K562 (cell line): ENCODE data around the gene DERL3. TPM values are rescaled to one million over a fixed set of nuclear protein-coding genes. Genes with fewer than 3 reads are reported as not detected.

Source experiments
- ATAC-seq: fragments of 200-7000 bp; cut with Tn5 transposase; 3 replicates; pipeline ENCODE4 v1.9.1; 2020; ENCODE audit warnings: moderate library complexity
- BruUV-seq: library from RNA; stranded (reverse); fragments of 400-500 nt; replicated peaks from 2 replicates; lab custom pipeline; 2021; lab: Mats Ljungman, UMichigan
- CTCF ChIA-PET: fragments of 300-600 bp; formaldehyde crosslinking; extraction: SDS; loops from one replicate; lab custom pipeline; 2021; ENCODE audit warnings: low intra/inter-chr PET ratio; lab: Yijun Ruan, JAX
- POLR2A ChIA-PET: fragments of 300-600, 350-650 bp; sonication (Branson Sonifier 250); formaldehyde crosslinking; extraction: SDS; loops from one replicate; lab custom pipeline; 2021; ENCODE audit warnings: antibody characterized with exemption, inconsistent platforms; lab: Yijun Ruan, JAX
- DNase-seq, 4 experiments: peaks; one replicate each; pipeline versions ENCODE4 v3.0.0 to v3.0.0-alpha.2; 2011 to 2018; ENCODE audit warnings: low spot score in 3 of 4, mixed read lengths in 3 of 4; ENCODE audit errors: extremely low read depth in 1 of 4
- FAIRE-seq: peaks from 2 replicates; lab custom pipeline; 2011; peaks lifted over from hg19 to GRCh38; lab: Jason Lieb, UNC
- H2AFZ ChIP-seq: 2 replicates; pipeline ENCODE4 v1.6.0; 2011; ENCODE audit warnings: low read depth, low read length, control low read depth, inconsistent platforms
- H3K27ac ChIP-seq: fragments of 200-600 bp; 3 replicates; pipeline ENCODE4 v1.8.0; 2011; ENCODE audit warnings: low read depth, mild to moderate bottlenecking, control low read depth, inconsistent platforms, low read length, moderate library complexity, mixed read lengths; ENCODE audit errors: extremely low read depth
- H3K27me3 ChIP-seq, 2 experiments: fragments of 300-600 bp in 1 of 2; 2 replicates in 1 of 2; 3 replicates in 1 of 2; pipeline versions ENCODE4 v1.6.0 to v1.8.0; 2011; ENCODE audit warnings: inconsistent platforms in 2 of 2, low read length in 2 of 2, mild to moderate bottlenecking in 1 of 2, mixed read lengths in 1 of 2, moderate library complexity in 1 of 2; ENCODE audit not compliant: control insufficient read depth in 2 of 2, insufficient read depth in 2 of 2
- H3K36me3 ChIP-seq: fragments of 300-600 bp; 3 replicates; pipeline ENCODE4 v1.8.0; 2011; ENCODE audit warnings: mild to moderate bottlenecking, low read length, inconsistent platforms; ENCODE audit not compliant: control insufficient read depth, insufficient read depth
- H3K4me1 ChIP-seq, 2 experiments: fragments of 200-600 bp in 1 of 2; replicated peaks in 1 of 2; 2 replicates in 1 of 2; 3 replicates in 1 of 2; pipeline versions ENCODE4 v1.5.1 to v1.8.0; 2011; ENCODE audit warnings: inconsistent platforms in 2 of 2, low read length in 2 of 2, mild to moderate bottlenecking in 1 of 2, mixed read lengths in 1 of 2, moderate library complexity in 1 of 2; ENCODE audit not compliant: control insufficient read depth in 2 of 2, insufficient read depth in 2 of 2
- H3K4me2 ChIP-seq: 2 replicates; pipeline ENCODE4 v1.6.1; 2011; ENCODE audit warnings: low read length, control low read depth, inconsistent platforms, mixed read lengths; ENCODE audit not compliant: insufficient read depth
- H3K4me3 ChIP-seq: fragments of 200-600 bp; sonication (generic), shearing (Covaris generic); 2 replicates; pipeline ENCODE4 v1.5.1; 2016; ENCODE audit warnings: control low read depth, inconsistent platforms
- H3K79me2 ChIP-seq: fragments of 200-600 bp; 3 replicates; pipeline ENCODE4 v1.8.0; 2011; ENCODE audit warnings: low read length, inconsistent platforms; ENCODE audit not compliant: control insufficient read depth, insufficient read depth
- H3K9ac ChIP-seq, 2 experiments: 2 replicates each; pipeline versions ENCODE4 v1.6.0 to v1.6.1; 2011; ENCODE audit warnings: low read depth in 2 of 2, low read length in 2 of 2, control low read depth in 1 of 2, inconsistent platforms in 1 of 2, mild to moderate bottlenecking in 1 of 2, mixed read lengths in 1 of 2; ENCODE audit not compliant: insufficient read depth in 1 of 2
- H3K9me1 ChIP-seq: one replicate; pipeline ENCODE4 v1.6.0; 2011; ENCODE audit warnings: inconsistent platforms, mild to moderate bottlenecking, low read length, moderate library complexity; ENCODE audit not compliant: control insufficient read depth, insufficient read depth
- H3K9me3 ChIP-seq: replicated peaks from 2 replicates; pipeline ENCODE4 v1.5.1; 2011; ENCODE audit warnings: low read depth, low read length, inconsistent platforms; ENCODE audit not compliant: control insufficient read depth, insufficient read depth
- H4K20me1 ChIP-seq: replicated peaks from 2 replicates; pipeline ENCODE4 v1.6.1; 2011; ENCODE audit warnings: low read length, inconsistent platforms, mixed read lengths; ENCODE audit not compliant: control insufficient read depth, insufficient read depth
- BCOR ChIP-seq: fragments of 450-650 bp; IDR thresholded peaks from 2 replicates; pipeline ENCODE4 v1.6.1; 2016
- ELK1 ChIP-seq: sonication (generic); formaldehyde crosslinking; IDR thresholded peaks from 2 replicates; pipeline ENCODE4 v1.8.1; 2022; ENCODE audit warnings: missing genetic modification reagents
- KDM1A ChIP-seq, 2 experiments: fragments of 450-650 bp; IDR thresholded peaks; 2 replicates each; pipeline ENCODE4 v1.6.1; 2016; ENCODE audit warnings: mild to moderate bottlenecking in 2 of 2
- NCOA6 ChIP-seq: fragments of 450-650 bp; IDR thresholded peaks from 2 replicates; pipeline ENCODE4 v1.6.1; 2017; ENCODE audit warnings: mild to moderate bottlenecking
- SMARCA5 ChIP-seq: fragments of 450-650 bp; IDR thresholded peaks from 2 replicates; pipeline ENCODE4 v1.6.1; 2016
- TAL1 ChIP-seq: fragments of 450-650 bp; IDR thresholded peaks from 2 replicates; pipeline ENCODE4 v1.6.1; 2016; ENCODE audit warnings: mild to moderate bottlenecking
- ZFPM2 ChIP-seq: fragments of 250-450 bp; sonication (Bioruptor Pico); IDR thresholded peaks from 2 replicates; pipeline ENCODE4 v1.5.1; 2022; ENCODE audit warnings: mild to moderate bottlenecking
- ZNF121 ChIP-seq: sonication (generic); formaldehyde crosslinking; conservative IDR thresholded peaks from 2 replicates; pipeline ENCODE4 v1.8.0; 2022; ENCODE audit warnings: missing genetic modification reagents
- WGBS: fragments of 100-300 bp; shearing (Covaris generic); methylation state at CpG from one replicate; pipeline ENCODE4 v1.1.6; 2016; ENCODE audit warnings: low coverage, mixed read lengths; ENCODE audit not compliant: insufficient coverage; ENCODE audit errors: missing lambda C conversion rate; 5-methylcytosine and 5-hydroxymethylcytosine counted together
- in situ Hi-C: fragments of 300-500 bp; cut with MboI; formaldehyde crosslinking; loops from 4 replicates; pipeline ENCODE4 v1.15.0; 2018; ENCODE audit warnings: inconsistent platforms, mixed read lengths
- intact Hi-C: fragments of 100-400 bp; cut with micrococcal nuclease; formaldehyde crosslinking; loops from 2 replicates; pipeline ENCODE4 v1.14.2; 2022
- polyA plus RNA-seq, 8 experiments: library from polyadenylated mRNA; depleted of rRNA in 4 of 8; stranded (reverse) in 5 of 8; unstranded in 3 of 8; fragments of >200 nt; fragmentation: Nextera tagmentation in 2 of 8; fragmentation: Illumina TruSeq in 1 of 8; extraction: Ambion mirVana in 2 of 8; extraction: Trizol in 1 of 8; gene quantifications; 2 replicates each; pipeline versions ENCODE4 v1.2.1 to v1.2.3, GENCODE V29; 2011 to 2014; ENCODE audit warnings: inconsistent platforms in 1 of 8, missing spikeins in 1 of 8
- total RNA-seq, 7 experiments: library from RNA; depleted of rRNA in 6 of 7; stranded (reverse); fragments of >200 nt in 6 of 7; fragmentation: Illumina TruSeq in 2 of 7; extraction: Trizol in 2 of 7; gene quantifications; 2 replicates each; pipeline versions ENCODE4 v1.2.1 to v1.2.3, GENCODE V29; 2011 to 2021; ENCODE audit warnings: low replicate concordance in 1 of 7

DERL3 gene
- total and polyA plus RNA-seq, 9 of the 15 experiments (the other 6 are each of a cell fraction or from before 2014, with no cell fraction given): 1.3 to 12.4 (median 4.8) TPM

DNA sequence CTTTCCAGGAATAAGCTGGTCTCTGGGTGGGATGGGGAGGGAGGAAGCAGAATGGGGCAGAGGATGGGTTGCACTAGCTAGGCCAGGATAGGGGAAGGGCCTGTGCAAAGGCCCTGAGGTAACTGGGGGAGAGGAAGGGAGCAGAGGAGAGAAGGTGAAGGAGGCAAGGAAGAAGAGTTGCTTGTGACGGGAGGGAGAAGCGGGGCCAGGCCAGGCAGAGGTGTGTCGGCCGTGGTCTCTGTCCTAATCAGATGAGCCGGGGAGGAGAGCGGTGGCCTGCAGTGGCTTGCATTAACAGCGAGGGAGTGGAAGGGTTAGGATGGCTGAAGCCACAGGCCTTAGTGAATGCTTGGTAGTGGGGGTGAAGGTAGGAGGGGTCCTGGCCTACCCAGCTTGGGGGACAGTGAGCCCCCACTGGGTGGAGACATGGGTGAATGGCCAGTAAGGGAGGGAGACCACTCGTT, 6.0 kb upstream of the DERL3 start:
- H3K27ac ChIP-seq: no peak overlapping the region
- no peak for ATAC-seq
- H3K79me2 ChIP-seq: no peaks in the 10 kb centered on the region
- WGBS: 43% methylated on average over 4 of the region's 8 CpGs
- FAIRE-seq: no peak
- DNase-seq: no peak
- in situ Hi-C loops: loop anchor here (10.0 kb wide), 1 partner anchor 220 kb away; no protein-coding TSS in a partner anchor
- no peaks in the 10 kb centered on the region for H3K9me3 ChIP-seq
- H3K4me1 ChIP-seq: peaks cover 4 to 20% of the 10 kb centered on the region in 2 experiments; a peak in 4 of 5 replicates
- ChIA-PET POLR2A (interaction anchor here (1.0 to 1.2 kb wide), 2 partner anchors 10 to 50 kb away, joined by 3 to 5 read pairs; partner anchors contain the start of gene MIF), CTCF (no interaction called here)
- TF ChIP-seq TAL1 (no peak), ZFPM2 (CRISPR knock-in tag) (no peak), ZNF121 (0 out of 2 replicates have a peak, but pooled peaks have one; percentile 12), BCOR (peak; percentile 32; the same call in 1 of the 2 replicates), ELK1 (CRISPR knock-in tag) (no peak), KDM1A (IDR thresholded peaks at IDR 0.05) (0 out of 4 replicates have a peak, but pooled peaks of 1 of the 2 experiments have one; percentile 19), SMARCA5 (peak; percentile 78; the same call in 1 of the 2 replicates), NCOA6 (no peak)
- no peaks in the 10 kb centered on the region for H3K36me3 ChIP-seq
- intact Hi-C loops: loop anchor here (5.0 kb wide), 3 partner anchors 77 to 307 kb away; partner anchors contain the start of gene CHCHD10
- H3K9me1 ChIP-seq: no peaks in the 10 kb centered on the region
- no peak overlapping the region for H2AFZ ChIP-seq
- H3K27me3 ChIP-seq: no peaks in the 10 kb centered on the region
- H3K4me3 ChIP-seq: no peak overlapping the region
- no peaks in the 10 kb centered on the region for H4K20me1 ChIP-seq
- BruUV-seq: no TSS peak
- no peak overlapping the region for H3K4me2 ChIP-seq
- H3K9ac ChIP-seq: 0 out of 4 replicates have a peak overlapping the region, but pooled peaks of 1 of the 2 experiments have one; percentile 58
